Hematopoietic multipotent progenitor cell treated with erythropoietin and hydrocortisone succinate and interleukin-3 and kit ligand, for 6 days (in vitro differentiated cells): ENCODE measurements around the gene PRSS1.
"Not testable (repeated sequence)": the region's sequence is repeated elsewhere in the genome, so short reads cannot be mapped to it uniquely, and the experiment has no call there.

Experiments used
- DNase-seq: peaks from one replicate; pipeline ENCODE4 v3.0.0-alpha.2; 2015

PRSS1 gene

GRCh38 chr7:142748410-142748809 is 862 bp upstream of the PRSS1 start:
- not testable (repeated sequence) for DNase-seq

GRCh38 chr7:142750321-142750938 is 1.2 kb downstream of the PRSS1 start:
- DNase-seq: no peak

DNA sequence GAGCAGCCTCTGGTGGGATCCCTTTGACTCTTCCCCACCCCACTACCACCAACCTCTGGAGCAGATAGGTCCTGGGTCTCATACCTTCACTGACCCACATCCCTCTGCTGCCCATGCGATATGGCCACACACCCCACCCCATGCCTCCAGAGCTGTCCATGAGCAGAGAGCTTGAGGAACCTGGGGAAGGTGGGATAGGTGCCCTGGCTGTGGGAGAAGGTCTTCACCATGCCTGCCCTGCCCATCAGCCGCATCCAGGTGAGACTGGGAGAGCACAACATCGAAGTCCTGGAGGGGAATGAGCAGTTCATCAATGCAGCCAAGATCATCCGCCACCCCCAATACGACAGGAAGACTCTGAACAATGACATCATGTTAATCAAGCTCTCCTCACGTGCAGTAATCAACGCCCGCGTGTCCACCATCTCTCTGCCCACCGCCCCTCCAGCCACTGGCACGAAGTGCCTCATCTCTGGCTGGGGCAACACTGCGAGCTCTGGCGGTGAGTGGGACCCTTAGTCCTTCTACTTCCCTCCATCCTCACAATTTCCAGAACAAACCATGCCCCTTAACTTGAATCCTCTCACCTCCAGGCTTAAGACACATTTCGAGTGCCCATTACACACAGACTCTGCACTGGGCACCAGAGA is 2.4 kb downstream of the PRSS1 start:
- not testable (repeated sequence) for DNase-seq

- DNase-seq: no peak
Observed at GRCh38 chr7:142752376-142753225, 3.3 kb downstream of the PRSS1 start.

DNA sequence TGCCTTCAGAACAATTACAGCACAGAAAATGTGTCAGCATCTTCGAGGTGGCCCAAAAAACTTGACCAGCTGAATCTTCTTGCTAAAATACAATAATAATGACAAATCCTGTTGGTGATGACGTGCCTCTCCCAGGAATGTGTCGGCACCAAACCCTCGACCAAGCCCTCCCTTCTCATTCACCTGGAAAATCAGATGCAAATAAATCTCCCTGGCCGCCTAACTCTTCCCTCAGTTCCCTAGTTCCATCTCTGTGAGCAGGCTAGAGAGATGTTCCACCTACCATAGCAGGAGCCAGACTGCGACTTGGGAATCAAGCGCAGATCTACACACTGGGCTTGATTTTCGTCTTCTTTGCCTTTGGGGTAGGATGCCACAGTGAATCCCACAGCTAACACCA is 4.1 kb downstream of the PRSS1 start:
- DNase-seq: no peak

DNA sequence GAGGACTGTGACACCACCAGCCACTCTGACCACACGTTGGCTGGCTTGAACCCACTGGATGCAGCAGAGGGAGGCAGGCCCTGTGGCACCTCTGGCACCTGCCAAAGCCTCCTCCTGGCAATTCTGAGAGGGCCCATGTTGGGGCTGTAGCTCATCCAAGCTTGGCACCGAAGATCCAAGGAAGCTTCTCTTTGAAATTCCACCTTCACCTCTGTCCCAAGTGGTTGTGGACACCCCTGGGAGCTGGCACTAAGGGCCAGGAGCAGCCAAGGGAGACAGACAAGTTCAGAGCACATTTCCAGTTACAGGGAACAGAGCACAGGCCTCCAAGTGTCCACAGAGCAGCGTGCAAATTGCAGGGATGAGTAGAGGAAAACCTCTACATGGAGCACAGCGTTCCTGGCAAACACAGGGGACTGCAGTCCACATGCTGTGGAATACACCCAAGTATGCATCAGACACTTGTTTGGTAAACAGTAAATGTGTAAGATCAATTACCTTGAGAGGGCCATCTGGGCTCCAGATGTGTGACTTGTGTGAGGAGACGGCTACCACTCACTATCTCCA is 4.7 kb downstream of the PRSS1 start:
- not testable (repeated sequence) for DNase-seq

DNA sequence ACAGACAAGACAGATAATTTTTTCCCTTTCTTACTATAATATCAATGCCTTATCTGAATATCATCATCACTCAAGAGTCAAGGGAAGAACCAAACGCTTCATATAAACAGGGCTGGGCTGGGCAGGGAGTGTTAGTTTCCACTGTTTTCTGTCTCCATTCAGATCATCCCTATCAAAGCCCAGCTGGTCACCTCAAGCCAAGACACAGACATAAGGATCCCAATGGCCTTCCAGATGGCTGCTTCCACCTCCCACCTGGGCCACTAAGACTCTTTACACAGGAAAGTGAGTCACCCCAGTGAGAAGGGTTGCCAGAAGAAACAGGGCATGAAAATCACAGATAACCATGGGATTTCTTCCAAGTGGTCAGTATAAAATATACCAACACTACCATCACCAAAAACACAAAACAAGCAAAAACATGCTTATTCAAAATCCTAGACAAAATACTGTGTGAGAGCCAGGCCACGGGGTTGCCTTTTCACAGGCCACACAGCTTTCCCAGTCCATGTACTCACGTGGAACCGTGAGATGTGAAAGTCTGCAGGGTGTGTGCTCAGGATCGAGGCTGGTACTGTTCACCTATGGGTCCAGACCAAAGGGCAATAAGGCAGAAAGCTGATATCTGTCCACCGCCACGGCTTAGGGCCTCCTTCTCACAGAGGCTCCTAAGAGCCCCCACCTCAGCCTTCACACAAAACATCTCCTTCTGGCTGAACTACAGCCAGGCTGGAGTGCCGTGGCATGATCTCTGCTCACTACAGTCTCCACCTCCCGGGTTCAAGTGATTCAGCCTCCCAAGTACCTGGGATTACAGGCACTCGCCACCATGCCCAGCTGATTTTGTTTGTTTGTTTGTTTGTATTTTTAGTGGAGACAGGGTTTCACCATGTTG is 5.7 kb downstream of the PRSS1 start:
- DNase-seq: no peak

- DNase-seq: not testable (repeated sequence)
Observed at GRCh38 chr7:142758312-142758711, 9.0 kb downstream of the PRSS1 start.

DNA sequence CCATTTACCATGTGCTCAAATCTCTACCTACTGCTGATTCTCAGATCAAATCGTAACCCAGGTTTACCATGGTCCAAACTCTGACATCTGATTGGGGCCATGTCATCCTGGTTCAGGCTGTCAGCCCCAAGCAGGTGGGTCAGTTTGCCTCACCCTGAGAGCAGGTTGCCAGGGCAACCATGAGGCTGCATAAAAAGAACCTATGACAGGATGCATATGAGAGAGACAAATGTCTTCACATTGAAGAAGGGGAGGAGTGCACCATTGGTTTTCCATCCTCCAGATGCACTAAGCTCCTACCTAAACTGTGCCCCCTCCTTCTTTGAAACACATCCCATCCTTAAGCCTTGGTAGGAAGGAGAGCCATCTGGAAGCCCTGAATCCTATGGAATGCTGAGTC is 10.2 kb downstream of the PRSS1 start:
- no peak for DNase-seq

- no peak for DNase-seq
Observed at GRCh38 chr7:142760071-142760642, 10.9 kb downstream of the PRSS1 start.

DNA sequence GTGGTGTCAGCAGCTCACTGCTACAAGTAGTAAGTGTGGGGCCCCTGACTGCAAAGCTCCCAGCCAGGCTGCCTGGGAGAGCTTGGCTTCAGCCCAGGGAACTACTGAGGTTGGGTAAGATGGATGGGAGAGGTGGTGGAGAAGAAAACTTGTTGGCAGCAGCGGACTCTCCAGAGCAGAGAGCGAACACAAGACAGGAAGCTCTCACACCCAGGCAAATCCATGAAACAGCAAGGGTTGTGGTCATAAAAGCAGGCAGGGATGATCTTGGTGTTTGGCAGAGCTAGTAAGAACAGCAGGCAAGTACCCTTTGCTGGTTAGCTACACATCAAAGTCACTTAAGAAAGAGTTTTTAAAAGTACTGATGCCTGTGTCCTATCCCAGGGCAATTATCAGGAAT is 12.3 kb downstream of the PRSS1 start:
- not testable (repeated sequence) for DNase-seq

- no peak for DNase-seq
Observed at GRCh38 chr7:142762104-142762503, 12.8 kb downstream of the PRSS1 start.

DNA sequence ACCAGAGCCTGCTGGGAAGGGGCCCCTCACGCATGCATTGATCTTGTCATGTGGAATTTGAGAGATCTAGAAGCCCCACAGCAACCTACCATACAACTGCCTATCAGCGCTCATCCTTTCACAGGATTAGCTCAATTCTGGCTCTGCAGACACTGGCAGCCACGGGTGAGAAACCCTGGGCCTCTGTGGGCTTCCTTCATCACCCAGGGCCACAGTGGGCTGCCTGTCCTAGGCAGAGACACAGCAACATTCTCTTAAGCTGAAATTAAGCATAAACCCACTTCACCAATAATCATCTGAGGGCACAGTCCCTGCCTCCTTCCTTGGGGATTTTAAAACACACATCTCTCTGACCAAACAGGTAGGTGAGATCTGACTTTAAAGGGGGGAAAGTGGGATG is 18.2 kb downstream of the PRSS1 start:
- DNase-seq: no peak

DNA sequence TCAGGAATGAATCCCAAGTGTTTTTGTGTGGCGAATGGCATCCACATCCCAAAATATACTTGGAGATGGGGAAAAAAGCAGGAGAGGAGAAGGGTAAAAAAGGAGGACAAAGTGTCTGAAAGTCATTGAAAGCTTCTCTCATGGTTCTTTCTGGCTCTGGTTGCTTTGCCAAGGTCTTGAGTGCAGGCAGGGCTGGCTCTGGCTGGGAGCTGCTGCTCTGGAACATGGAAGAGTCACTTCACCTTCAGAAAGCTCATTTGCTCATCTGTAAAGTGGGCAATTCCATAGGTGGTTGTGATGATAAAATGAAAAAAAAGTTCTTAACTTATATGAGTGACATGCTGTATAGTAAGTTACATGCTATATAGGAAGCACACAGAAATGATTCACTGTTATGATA is 18.6 kb downstream of the PRSS1 start:
- DNase-seq: no peak

- DNase-seq: not testable (repeated sequence)
Observed at GRCh38 chr7:142768885-142769284, 19.6 kb downstream of the PRSS1 start.

DNA sequence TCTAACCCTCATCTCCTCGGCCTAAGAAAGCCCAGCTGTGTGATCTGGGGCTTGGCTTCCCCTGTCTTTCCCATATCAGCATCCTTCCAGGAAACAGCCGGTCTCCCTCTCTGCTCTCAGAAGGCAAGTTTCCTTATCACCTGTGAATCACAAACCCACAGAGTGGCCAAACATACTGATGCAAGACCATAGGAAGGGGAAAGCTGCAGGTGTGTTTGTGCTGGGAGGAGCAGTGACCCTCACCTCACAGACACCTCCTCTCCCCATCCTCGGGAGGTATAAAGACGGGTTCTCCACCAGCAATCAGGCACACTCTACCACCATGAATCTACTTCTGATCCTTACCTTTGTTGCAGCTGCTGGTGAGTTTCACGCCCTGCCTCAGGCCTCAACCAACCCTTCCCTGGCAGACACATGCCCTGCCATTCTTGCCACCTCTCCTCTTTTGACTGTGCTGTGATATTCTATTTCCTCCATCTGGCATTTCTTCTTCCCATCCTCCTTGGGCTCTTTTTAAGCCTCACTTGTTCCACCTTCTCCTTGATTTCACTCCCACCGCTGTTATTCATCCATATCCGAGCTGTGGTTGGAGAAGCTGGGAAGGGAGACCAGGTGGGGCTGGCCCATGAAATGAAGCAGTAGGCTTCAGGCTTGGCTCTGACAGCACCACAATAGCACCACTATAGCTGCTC is 21.5 kb downstream of the PRSS1 start, which contains the start of gene PRSS2:
Gene PRSS2, plus strand, starts transcription at position 310 of the 692 bp plus-strand sequence. Its CDS starts 13 bp downstream, at position 323.
- no peak for DNase-seq

DNA sequence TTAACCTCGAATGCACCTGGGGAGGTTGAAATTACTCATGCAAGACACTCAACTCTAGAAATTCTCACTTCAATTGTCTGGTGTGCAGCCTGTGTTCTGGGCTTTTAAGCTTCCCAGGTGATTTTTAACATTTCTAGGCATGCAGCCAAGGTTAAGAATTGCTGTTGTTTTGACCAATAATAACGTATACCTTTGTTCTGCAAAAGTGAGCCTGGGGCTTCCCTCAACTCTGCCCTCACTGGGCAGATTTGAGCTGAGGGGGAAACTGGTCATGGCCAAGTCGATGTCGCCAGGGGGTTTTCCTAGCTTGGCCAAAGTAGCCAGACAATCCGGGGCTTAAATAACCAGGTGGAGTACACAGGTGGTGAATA is 22.1 kb downstream of the PRSS1 start:
- no peak for DNase-seq

GRCh38 chr7:142772051-142772450 is 22.8 kb downstream of the PRSS1 start:
- no peak for DNase-seq

DNA sequence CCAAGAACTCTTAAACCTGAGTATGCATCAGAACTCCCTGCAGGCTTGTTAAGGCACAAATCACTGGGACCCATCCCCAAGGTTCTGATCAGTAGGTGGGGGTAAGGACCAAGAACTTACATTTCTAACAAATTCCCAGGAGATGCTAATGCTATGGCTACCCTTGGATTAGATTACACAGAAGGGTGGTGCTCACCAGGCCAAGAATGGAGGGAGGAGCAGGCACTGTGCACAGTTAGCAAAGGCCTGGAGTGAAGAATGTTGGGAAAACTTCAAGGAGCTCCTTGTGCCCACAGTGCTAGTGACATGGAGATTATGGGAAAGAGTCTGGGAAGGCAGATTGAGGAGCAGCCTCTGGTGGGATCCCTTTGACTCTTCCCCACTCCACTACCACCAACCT is 23.4 kb downstream of the PRSS1 start:
- no peak for DNase-seq

- DNase-seq: no peak
Observed at GRCh38 chr7:142773230-142773629, 24.0 kb downstream of the PRSS1 start.
